Activated naive CD4-positive, alpha-beta T cell treated with anti-CD3 and anti-CD28 coated beads, Interleukin-2, amount 10 ng/mL, durations not matched to agents 7 days and 5 days (primary cell): ENCODE results near the gene LMAN2L.
"Not testable (repeated sequence)": the region's sequence is repeated elsewhere in the genome, so short reads cannot be mapped to it uniquely, and the experiment has no call there.

Experiments used
- CTCF ChIA-PET: fragments of 350-600 bp; sonication (Branson Sonifier 250); formaldehyde crosslinking; loops from one replicate; lab custom pipeline; 2021; ENCODE audit warnings: antibody characterized with exemption; lab: Charles Lee
- DNase-seq: peaks from one replicate; pipeline ENCODE4 v3.0.0-alpha.2; 2020
- H3K27ac Mint-ChIP-seq: one replicate; pipeline ENCODE4 v1.8.0; 2021; ENCODE audit warnings: mild to moderate bottlenecking, moderate library complexity, mixed read lengths
- H3K27me3 Mint-ChIP-seq: one replicate; pipeline ENCODE4 v1.8.0; 2021; ENCODE audit warnings: mild to moderate bottlenecking, mixed read lengths
- H3K36me3 Mint-ChIP-seq: one replicate; pipeline ENCODE4 v1.8.0; 2021; ENCODE audit warnings: mixed read lengths
- H3K4me1 Mint-ChIP-seq: one replicate; pipeline ENCODE4 v1.8.0; 2021; ENCODE audit warnings: mixed read lengths
- H3K4me3 Mint-ChIP-seq: one replicate; pipeline ENCODE4 v1.8.0; 2021; ENCODE audit warnings: mild to moderate bottlenecking, moderate library complexity, mixed read lengths
- H3K9me3 Mint-ChIP-seq: one replicate; pipeline ENCODE4 v1.8.0; 2021; ENCODE audit warnings: mixed read lengths

Gene LMAN2L

GRCh38 chr2:96681540-96681939, 58.3 kb downstream of the LMAN2L start:
- H3K36me3 Mint-ChIP-seq, result no peaks in the 10 kb centered on the region
- H3K27ac Mint-ChIP-seq, result no peak overlapping the region
- DNase-seq, result no peak

GRCh38 chr2:96680561-96681141, 59.2 kb downstream of the LMAN2L start:
- Mint-ChIP-seq H3K27ac (no peak overlapping the region), H3K36me3 (no peaks in the 10 kb centered on the region), H3K27me3 (peaks cover 21% of the 10 kb centered on the region), H3K4me3 (no peak overlapping the region), H3K4me1 (no peaks in the 10 kb centered on the region), H3K9me3 (no peaks in the 10 kb centered on the region)
- CTCF ChIA-PET, result no interaction called here
- no peak for DNase-seq

More at GRCh38 chr2:96681540-96681939, 58.3 kb downstream of the LMAN2L start:
- CTCF ChIA-PET, result no interaction called here
- Mint-ChIP-seq H3K9me3 (no peaks in the 10 kb centered on the region), H3K4me1 (no peaks in the 10 kb centered on the region), H3K4me3 (no peak overlapping the region), H3K27me3 (peaks cover 22% of the 10 kb centered on the region)

GRCh38 chr2:96679848-96680247, 60.0 kb downstream of the LMAN2L start:
- DNase-seq, result no peak
- no peaks in the 10 kb centered on the region for H3K4me1 Mint-ChIP-seq
- no peaks in the 10 kb centered on the region for H3K36me3 Mint-ChIP-seq
- CTCF ChIA-PET, result no interaction called here
- H3K27me3 Mint-ChIP-seq, result peaks cover 16% of the 10 kb centered on the region
- H3K4me3 Mint-ChIP-seq, result no peak overlapping the region
- no peak overlapping the region for H3K27ac Mint-ChIP-seq
- no peaks in the 10 kb centered on the region for H3K9me3 Mint-ChIP-seq

- Mint-ChIP-seq H3K9me3 (no peaks in the 10 kb centered on the region), H3K4me1 (no peaks in the 10 kb centered on the region), H3K27ac (no peak overlapping the region), H3K4me3 (no peak overlapping the region), H3K36me3 (no peaks in the 10 kb centered on the region), H3K27me3 (peaks cover 38% of the 10 kb centered on the region)
- no peak for DNase-seq
- CTCF ChIA-PET, result no interaction called here
Measured at GRCh38 chr2:96669539-96670215, 70.2 kb downstream of the LMAN2L start.

GRCh38 chr2:96668771-96669170, 71.1 kb downstream of the LMAN2L start:
- Mint-ChIP-seq H3K27ac (no peak overlapping the region), H3K4me3 (no peak overlapping the region), H3K4me1 (no peaks in the 10 kb centered on the region), H3K27me3 (peaks cover 40% of the 10 kb centered on the region), H3K36me3 (no peaks in the 10 kb centered on the region), H3K9me3 (no peaks in the 10 kb centered on the region)
- DNase-seq, result no peak
- CTCF ChIA-PET, result interaction anchor here (1.1 kb wide), 1 partner anchor 132 kb away, joined by 3 read pairs; no protein-coding TSS in a partner anchor

GRCh38 chr2:96665717-96666116, 74.1 kb downstream of the LMAN2L start:
- H3K4me3 Mint-ChIP-seq, H3K4me1 Mint-ChIP-seq, H3K27ac Mint-ChIP-seq, DNase-seq, H3K36me3 Mint-ChIP-seq, H3K9me3 Mint-ChIP-seq, CTCF ChIA-PET: not testable (repeated sequence)
- peaks cover 37% of the 10 kb centered on the region for H3K27me3 Mint-ChIP-seq

GRCh38 chr2:96665083-96665569, 74.7 kb downstream of the LMAN2L start:
- no peaks in the 10 kb centered on the region for H3K9me3 Mint-ChIP-seq
- CTCF ChIA-PET, result no interaction called here
- H3K27me3 Mint-ChIP-seq, result peaks cover 37% of the 10 kb centered on the region
- H3K4me1 Mint-ChIP-seq, result no peaks in the 10 kb centered on the region
- no peak overlapping the region for H3K4me3 Mint-ChIP-seq
- DNase-seq, result no peak
- no peaks in the 10 kb centered on the region for H3K36me3 Mint-ChIP-seq
- H3K27ac Mint-ChIP-seq, result peak overlapping the region; percentile 13

- Mint-ChIP-seq H3K27ac (peak overlapping the region; percentile 13), H3K4me1 (no peaks in the 10 kb centered on the region), H3K9me3 (no peaks in the 10 kb centered on the region), H3K36me3 (no peaks in the 10 kb centered on the region), H3K27me3 (peaks cover 38% of the 10 kb centered on the region), H3K4me3 (no peak overlapping the region)
- CTCF ChIA-PET, result no interaction called here
- DNase-seq, result no peak
Measured at GRCh38 chr2:96664366-96664925, 75.4 kb downstream of the LMAN2L start.

GRCh38 chr2:96663829-96664228, 76.0 kb downstream of the LMAN2L start:
- CTCF ChIA-PET, result no interaction called here
- no peaks in the 10 kb centered on the region for H3K4me1 Mint-ChIP-seq
- no peak overlapping the region for H3K4me3 Mint-ChIP-seq
- peaks cover 36% of the 10 kb centered on the region for H3K27me3 Mint-ChIP-seq
- DNase-seq, result no peak
- no peaks in the 10 kb centered on the region for H3K9me3 Mint-ChIP-seq
- no peaks in the 10 kb centered on the region for H3K36me3 Mint-ChIP-seq
- no peak overlapping the region for H3K27ac Mint-ChIP-seq

GRCh38 chr2:96663177-96663576, 76.7 kb downstream of the LMAN2L start:
- CTCF ChIA-PET, result no interaction called here
- Mint-ChIP-seq H3K27me3 (peaks cover 34% of the 10 kb centered on the region), H3K4me1 (no peaks in the 10 kb centered on the region), H3K36me3 (no peaks in the 10 kb centered on the region), H3K27ac (no peak overlapping the region), H3K4me3 (no peak overlapping the region), H3K9me3 (no peaks in the 10 kb centered on the region)
- no peak for DNase-seq

GRCh38 chr2:96662360-96662759, 77.5 kb downstream of the LMAN2L start:
- H3K36me3 Mint-ChIP-seq, result no peaks in the 10 kb centered on the region
- no peaks in the 10 kb centered on the region for H3K9me3 Mint-ChIP-seq
- CTCF ChIA-PET, result no interaction called here
- H3K27me3 Mint-ChIP-seq, result peaks cover 34% of the 10 kb centered on the region
- no peak for DNase-seq
- no peak overlapping the region for H3K27ac Mint-ChIP-seq
- H3K4me1 Mint-ChIP-seq, result no peaks in the 10 kb centered on the region
- H3K4me3 Mint-ChIP-seq, result no peak overlapping the region

GRCh38 chr2:96661324-96661723, 78.5 kb downstream of the LMAN2L start:
- CTCF ChIA-PET, result no interaction called here
- H3K36me3 Mint-ChIP-seq, result no peaks in the 10 kb centered on the region
- peaks cover 34% of the 10 kb centered on the region for H3K27me3 Mint-ChIP-seq
- H3K9me3 Mint-ChIP-seq, result no peaks in the 10 kb centered on the region
- no peak for DNase-seq
- no peak overlapping the region for H3K4me3 Mint-ChIP-seq
- H3K27ac Mint-ChIP-seq, result no peak overlapping the region
- H3K4me1 Mint-ChIP-seq, result no peaks in the 10 kb centered on the region

GRCh38 chr2:96656540-96656939, 83.3 kb downstream of the LMAN2L start:
- CTCF ChIA-PET, result no interaction called here
- H3K4me3 Mint-ChIP-seq, result no peak overlapping the region
- no peak overlapping the region for H3K27ac Mint-ChIP-seq
- DNase-seq, result no peak
- no peaks in the 10 kb centered on the region for H3K36me3 Mint-ChIP-seq
- peaks cover 22% of the 10 kb centered on the region for H3K27me3 Mint-ChIP-seq
- H3K4me1 Mint-ChIP-seq, result no peaks in the 10 kb centered on the region
- no peaks in the 10 kb centered on the region for H3K9me3 Mint-ChIP-seq
